Activated CD8-positive, alpha-beta T cell treated with anti-CD3 and anti-CD28 coated beads for 36 hours (primary cell): ENCODE results near the gene DHX30. TPM values are rescaled to one million over a fixed set of nuclear protein-coding genes. Genes with fewer than 3 reads are reported as not detected.

Experiments
- ATAC-seq: fragments of 200-7000 bp; cut with Tn5 transposase; one replicate; pipeline ENCODE4 v1.10.0; 2021; ENCODE audit warnings: mild to moderate bottlenecking, moderate library complexity
- CTCF ChIA-PET: fragments of 350-600 bp; sonication (Branson Sonifier 250); formaldehyde crosslinking; loops from one replicate; lab custom pipeline; 2021; ENCODE audit warnings: antibody characterized with exemption; lab: Charles Lee
- POLR2A ChIA-PET: fragments of 350-600 bp; sonication (Branson Sonifier 250); formaldehyde crosslinking; loops from one replicate; lab custom pipeline; 2021; ENCODE audit warnings: antibody characterized with exemption; lab: Charles Lee
- DNase-seq: peaks from one replicate; pipeline ENCODE4 v3.0.0-alpha.2; 2020
- H3K27ac Mint-ChIP-seq: one replicate; pipeline ENCODE4 v1.8.0; 2021; ENCODE audit warnings: mild to moderate bottlenecking, mixed read lengths
- H3K27me3 Mint-ChIP-seq: one replicate; pipeline ENCODE4 v1.8.0; 2021; ENCODE audit warnings: mixed read lengths
- H3K36me3 Mint-ChIP-seq: one replicate; pipeline ENCODE4 v1.8.0; 2021; ENCODE audit warnings: low read depth, mixed read lengths
- H3K4me1 Mint-ChIP-seq: one replicate; pipeline ENCODE4 v1.8.0; 2021; ENCODE audit warnings: low read depth, mixed read lengths
- H3K4me3 Mint-ChIP-seq: one replicate; pipeline ENCODE4 v1.8.0; 2021; ENCODE audit warnings: mild to moderate bottlenecking, moderate library complexity, mixed read lengths
- H3K9me3 Mint-ChIP-seq: one replicate; pipeline ENCODE4 v1.8.0; 2021; ENCODE audit warnings: mixed read lengths
- CTCF ChIP-seq: fragments of 200-600 bp; IDR thresholded peaks from one replicate; pipeline ENCODE4 v1.8.0; 2022; ENCODE audit warnings: antibody characterized with exemption, mild to moderate bottlenecking
- intact Hi-C: fragments of 100-400 bp; cut with micrococcal nuclease; formaldehyde crosslinking; loops from one replicate; pipeline ENCODE4 v1.10.0; 2022
- total RNA-seq, 2 experiments: library from RNA; stranded (reverse); gene quantifications; one replicate each; pipeline ENCODE4 v1.2.3, GENCODE V29; 2021

DHX30 gene
- total RNA-seq, 2 experiments from 2014 or later, result 81.5 to 84.2 TPM

DNA sequence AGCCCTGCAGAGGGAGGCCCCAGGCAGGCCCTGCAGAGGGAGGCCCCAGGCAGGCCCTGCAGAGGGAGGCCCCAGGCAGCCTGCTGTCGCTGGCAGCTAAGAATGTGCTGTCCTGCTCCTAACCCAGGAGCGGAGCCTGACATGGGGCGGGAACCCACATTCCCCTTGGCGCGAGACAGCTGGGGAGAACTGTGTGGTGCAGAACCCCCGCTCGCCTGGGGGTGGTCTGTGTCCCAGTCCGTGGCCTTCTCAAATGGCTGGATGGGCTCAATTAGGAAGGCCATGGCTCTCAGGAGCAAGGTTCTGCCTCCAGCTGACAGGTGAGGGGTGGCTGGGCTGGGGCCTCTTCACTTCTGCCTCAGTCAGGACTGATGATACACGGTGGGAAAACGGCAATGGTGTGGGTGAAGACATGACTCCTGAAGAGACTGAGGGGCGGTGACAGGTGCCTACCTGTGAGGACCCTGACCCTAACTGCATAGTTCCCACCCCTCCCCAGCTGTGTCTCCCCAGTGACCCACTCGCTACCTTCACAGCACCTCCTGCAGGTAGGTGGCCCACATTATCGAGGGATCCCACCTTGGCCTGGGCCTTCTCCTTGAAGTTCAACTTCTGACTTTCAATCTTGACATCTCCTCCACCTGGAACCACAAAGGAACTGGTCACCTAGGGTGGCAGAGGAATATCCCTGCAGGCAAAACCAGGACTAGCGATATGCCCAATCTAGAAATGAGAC is 52.0 kb downstream of the DHX30 start:
- Mint-ChIP-seq H3K4me1 (no peaks in the 10 kb centered on the region), H3K9me3 (no peaks in the 10 kb centered on the region), H3K36me3 (peaks cover 8% of the 10 kb centered on the region), H3K4me3 (no peak overlapping the region), H3K27ac (no peak overlapping the region), H3K27me3 (no peaks in the 10 kb centered on the region)
- ChIA-PET CTCF (interaction anchor here (1.3 kb wide), 1 partner anchor 31 kb away, joined by 5 read pairs; no protein-coding TSS in a partner anchor), POLR2A (no interaction called here)
- DNase-seq (no peak), ATAC-seq (no peak)
- intact Hi-C loops, result no loop called here
- TF ChIP-seq CTCF, result no peak

DNA sequence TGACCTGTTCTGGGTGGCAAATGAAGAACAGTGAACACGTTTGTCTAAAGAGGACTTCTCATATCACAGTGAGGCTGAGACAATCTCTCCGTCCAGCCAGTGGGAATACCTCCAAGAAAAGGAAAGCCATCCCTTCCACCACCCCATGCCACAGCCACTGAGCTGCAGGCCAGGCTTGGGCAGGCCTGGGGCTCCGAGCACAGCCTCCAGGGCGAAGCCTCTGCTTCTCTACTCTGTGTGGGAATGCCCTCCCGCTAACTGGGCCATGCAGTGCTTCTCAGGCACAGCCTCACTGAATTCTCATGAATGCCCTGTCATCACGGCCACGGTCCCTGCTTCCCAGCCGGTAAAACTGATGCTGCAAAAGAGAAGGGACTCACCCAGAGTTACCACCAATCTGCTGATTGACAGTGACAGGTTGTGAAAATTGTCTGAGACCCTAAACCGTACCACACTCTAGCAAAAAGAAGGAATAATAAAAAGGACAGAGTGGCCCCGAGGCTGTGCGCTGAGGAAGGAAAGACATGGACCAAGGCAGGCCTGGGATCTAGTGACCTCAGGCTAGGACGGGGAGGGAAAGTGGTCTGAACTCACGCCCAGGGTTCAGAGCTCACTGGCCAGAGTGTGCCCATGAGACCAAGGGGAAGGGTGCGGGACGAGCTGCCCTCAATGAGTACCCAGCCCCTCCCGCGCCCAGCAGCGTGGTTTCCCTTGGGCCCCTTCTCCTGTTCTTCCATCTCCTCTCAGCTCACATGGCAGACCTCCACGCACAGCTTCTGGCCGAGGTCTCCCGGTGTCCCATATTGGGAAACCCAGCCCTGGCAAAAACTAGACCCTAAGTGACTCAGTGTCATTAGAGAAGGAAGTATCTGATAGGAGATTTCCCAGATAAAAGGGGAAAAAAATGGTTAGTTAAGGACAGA is 52.8 kb downstream of the DHX30 start:
- ATAC-seq (no peak), DNase-seq (no peak)
- Mint-ChIP-seq H3K36me3 (peaks cover 5% of the 10 kb centered on the region), H3K9me3 (no peaks in the 10 kb centered on the region), H3K4me1 (no peaks in the 10 kb centered on the region), H3K4me3 (no peak overlapping the region), H3K27me3 (no peaks in the 10 kb centered on the region), H3K27ac (no peak overlapping the region)
- TF ChIP-seq CTCF, result no peak
- CTCF ChIA-PET, result interaction anchor here (1.3 kb wide), 1 partner anchor 31 kb away, joined by 5 read pairs; no protein-coding TSS in a partner anchor
- intact Hi-C loops, result no loop called here
- POLR2A ChIA-PET, result no interaction called here

DNA sequence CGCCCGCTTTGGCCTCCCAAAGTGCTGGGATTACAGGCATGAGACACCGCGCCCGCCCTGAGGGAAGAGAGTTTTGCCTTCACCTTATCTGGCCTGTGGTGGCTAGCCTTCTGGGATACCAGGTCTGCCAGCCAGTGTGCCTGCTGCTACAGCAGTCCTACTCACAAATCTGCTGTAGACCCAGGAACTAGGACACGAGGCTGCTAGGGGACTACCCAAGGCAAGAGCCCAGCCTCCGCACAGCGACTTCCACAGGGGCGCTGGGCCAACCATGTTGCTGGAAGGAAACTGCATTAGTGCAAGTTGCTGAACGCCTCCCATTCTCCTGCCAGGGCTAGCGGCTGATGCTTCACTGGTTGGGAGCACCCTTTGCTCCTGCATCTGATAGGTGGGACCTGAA is 53.7 kb downstream of the DHX30 start:
- no peak overlapping the region for H3K4me3 Mint-ChIP-seq
- TF ChIP-seq CTCF, result no peak
- ChIA-PET CTCF (interaction anchor here (1.2 kb wide), 1 partner anchor 31 kb away, joined by 3 read pairs; no protein-coding TSS in a partner anchor), POLR2A (no interaction called here)
- H3K9me3 Mint-ChIP-seq, result no peaks in the 10 kb centered on the region
- no peak overlapping the region for H3K27ac Mint-ChIP-seq
- intact Hi-C loops, result no loop called here
- no peaks in the 10 kb centered on the region for H3K27me3 Mint-ChIP-seq
- no peak for ATAC-seq
- H3K4me1 Mint-ChIP-seq, result no peaks in the 10 kb centered on the region
- H3K36me3 Mint-ChIP-seq, result peaks cover 5% of the 10 kb centered on the region
- no peak for DNase-seq

DNA sequence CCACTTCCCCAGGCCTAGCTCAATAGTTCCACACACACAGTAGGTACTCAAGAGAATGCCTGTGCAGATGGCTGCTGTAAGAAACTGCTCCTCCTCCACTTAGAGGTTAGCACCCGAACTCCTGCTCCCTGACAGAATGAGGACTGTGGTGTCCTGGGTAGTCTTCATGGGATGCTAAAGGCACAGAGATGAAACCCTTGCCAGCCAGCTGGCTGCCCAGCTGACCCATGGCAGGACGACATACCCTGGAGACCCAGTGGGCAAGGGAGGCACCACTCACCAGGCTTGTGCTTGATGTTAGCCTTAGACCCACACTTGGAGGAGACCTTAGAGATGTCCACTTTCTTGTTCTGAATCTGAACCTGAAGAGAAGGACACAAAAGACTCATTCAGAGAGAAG is 54.2 kb downstream of the DHX30 start:
- Mint-ChIP-seq H3K9me3 (no peaks in the 10 kb centered on the region), H3K4me1 (no peaks in the 10 kb centered on the region), H3K27ac (peak overlapping the region; percentile 30), H3K4me3 (no peak overlapping the region), H3K27me3 (no peaks in the 10 kb centered on the region), H3K36me3 (peaks cover 5% of the 10 kb centered on the region)
- no peak for TF ChIP-seq CTCF
- ChIA-PET CTCF (interaction anchor here (1.2 kb wide), 1 partner anchor 32 kb away, joined by 3 read pairs; no protein-coding TSS in a partner anchor), POLR2A (no interaction called here)
- ATAC-seq, result no peak
- intact Hi-C loops, result no loop called here
- DNase-seq, result no peak
